Prostate gland (tissue), 2 donors: ENCODE data around the gene AREG.

Experiments
- CTCF ChIP-seq, 4 experiments: fragments of 200-600 bp in 2 of 4; fragments of 450-650 bp in 2 of 4; sonication (generic) in 2 of 4; IDR thresholded peaks; 1 replicate in 3 of 4; 2 replicates in 1 of 4; pipeline ENCODE4 v1.5.1; 2016 to 2019; ENCODE audit warnings: antibody characterized with exemption in 4 of 4, mild to moderate bottlenecking in 2 of 4, moderate library complexity in 2 of 4
- POLR2A ChIP-seq: fragments of 450-650 bp; IDR thresholded peaks from one replicate; pipeline ENCODE4 v1.6.1; 2016; ENCODE audit warnings: antibody characterized with exemption, mild to moderate bottlenecking
- POLR2AphosphoS5 ChIP-seq: sonication (generic); formaldehyde crosslinking; IDR thresholded peaks from one replicate; pipeline ENCODE4 v1.6.1; 2017; ENCODE audit warnings: antibody characterized with exemption

- TF ChIP-seq CTCF (IDR thresholded peaks at IDR 0.05) (no peak), POLR2A (no peak), POLR2AphosphoS5 (no peak)
Observed at GRCh38 chr4:74414149-74414809, 30.7 kb upstream of the AREG start.
